NCI-H748 (cell line): ENCODE data around the gene APOBEC3C.
"Not testable (repeated sequence)": the region's sequence is repeated elsewhere in the genome, so short reads cannot be mapped to it uniquely, and the experiment has no call there.

ENCODE experiments used
- DNase-seq: peaks from one replicate; lab custom pipeline; 2025; ENCODE audit not compliant: unreplicated experiment; lab: John Stamatoyannopoulos, UW

APOBEC3C gene

DNA sequence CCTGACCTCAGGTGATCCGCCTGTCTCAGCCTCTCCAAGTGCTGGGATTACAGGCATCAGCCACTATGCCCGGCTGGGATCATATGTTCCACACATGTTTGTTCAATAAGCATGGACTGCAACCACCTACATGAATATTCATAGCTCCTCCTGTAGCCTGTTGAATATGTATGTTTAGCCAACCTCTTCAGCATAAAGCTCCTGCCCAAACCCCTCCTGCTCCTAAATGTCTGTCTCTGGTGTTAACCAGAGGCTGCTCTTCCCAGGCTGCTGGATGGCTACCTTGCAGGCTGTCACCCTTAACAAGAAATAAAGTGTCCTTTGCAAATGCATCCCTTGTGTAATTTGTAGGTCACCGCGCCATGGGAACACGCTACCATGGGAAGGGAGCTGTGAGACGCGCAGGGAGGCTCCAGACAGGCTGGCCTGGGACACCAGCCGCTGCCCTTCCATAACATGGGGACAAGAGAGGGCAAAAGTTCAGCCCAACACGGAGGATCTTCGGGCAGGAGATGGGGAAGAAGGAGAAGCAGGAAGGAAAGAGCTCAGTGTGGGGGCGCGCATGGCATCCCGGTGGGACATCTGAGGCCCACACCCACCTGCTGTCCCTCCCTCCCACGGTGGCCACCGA is 6.1 kb downstream of the APOBEC3C start:
- not testable (repeated sequence) for DNase-seq

DNA sequence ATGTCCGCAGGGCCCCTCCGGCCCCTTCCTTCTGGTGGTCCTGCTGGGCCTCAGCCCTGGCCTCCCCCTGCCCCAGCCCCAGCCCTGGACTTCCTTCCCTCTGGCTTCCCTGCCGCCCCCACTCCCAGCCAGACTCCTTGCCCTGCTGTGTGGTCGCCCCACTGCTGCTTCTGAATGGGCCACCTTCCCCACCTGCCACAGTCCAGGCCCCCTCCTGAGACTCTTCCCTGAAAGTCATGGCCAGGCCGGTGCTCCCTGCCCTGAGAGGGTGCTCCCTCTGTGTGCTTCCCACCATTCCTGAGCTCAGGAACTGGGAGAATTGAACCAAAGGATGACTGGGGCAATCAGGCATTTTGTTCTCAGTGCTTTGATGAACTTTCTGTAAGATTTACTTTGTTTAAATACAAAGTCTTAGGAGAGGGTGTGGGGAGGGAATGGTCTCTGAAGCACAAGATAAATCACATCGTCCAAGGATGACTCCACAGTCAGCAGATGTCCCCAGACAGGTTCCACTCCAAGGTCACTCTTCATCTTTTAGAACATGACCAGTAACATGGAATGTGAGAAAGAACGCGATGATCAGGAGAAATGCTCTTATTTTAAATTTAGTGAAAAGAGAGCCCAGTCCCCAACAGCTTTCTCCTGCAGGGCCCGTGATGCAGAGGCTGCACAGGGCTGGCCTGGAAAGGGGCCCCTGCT is 7.6 kb downstream of the APOBEC3C start:
- no peak for DNase-seq

- DNase-seq = no peak
These were observed 10.7 kb downstream of the APOBEC3C start for GRCh38 chr22:39024519-39025308.

- no peak for DNase-seq
These were observed 12.6 kb downstream of the APOBEC3C start for GRCh38 chr22:39026509-39027150.

- DNase-seq = no peak
These were observed 13.7 kb downstream of the APOBEC3C start for GRCh38 chr22:39027717-39028116.

GRCh38 chr22:39028281-39028680 is 14.2 kb downstream of the APOBEC3C start:
- no peak for DNase-seq

GRCh38 chr22:39029227-39029626 is 15.2 kb downstream of the APOBEC3C start:
- DNase-seq = no peak

DNA sequence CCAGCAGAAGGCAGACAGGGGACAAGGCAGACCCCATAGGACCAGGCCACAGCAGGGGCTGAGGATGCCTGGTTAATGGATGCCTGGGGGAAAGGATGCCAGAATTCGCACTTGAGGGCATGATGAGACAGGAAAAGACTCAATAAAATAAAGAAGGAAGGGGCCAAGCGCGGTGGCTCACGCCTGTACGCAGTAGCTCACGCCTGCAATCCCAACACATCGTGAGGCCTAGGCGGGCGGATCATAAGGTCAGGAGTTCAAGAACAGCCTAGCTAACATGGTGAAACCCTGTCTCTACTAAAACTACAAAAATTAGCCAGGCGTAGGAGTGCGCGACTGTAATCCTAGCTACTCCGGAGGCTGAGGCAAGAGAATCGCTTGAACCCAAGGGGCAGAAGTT is 16.6 kb downstream of the APOBEC3C start:
- no peak for DNase-seq

DNA sequence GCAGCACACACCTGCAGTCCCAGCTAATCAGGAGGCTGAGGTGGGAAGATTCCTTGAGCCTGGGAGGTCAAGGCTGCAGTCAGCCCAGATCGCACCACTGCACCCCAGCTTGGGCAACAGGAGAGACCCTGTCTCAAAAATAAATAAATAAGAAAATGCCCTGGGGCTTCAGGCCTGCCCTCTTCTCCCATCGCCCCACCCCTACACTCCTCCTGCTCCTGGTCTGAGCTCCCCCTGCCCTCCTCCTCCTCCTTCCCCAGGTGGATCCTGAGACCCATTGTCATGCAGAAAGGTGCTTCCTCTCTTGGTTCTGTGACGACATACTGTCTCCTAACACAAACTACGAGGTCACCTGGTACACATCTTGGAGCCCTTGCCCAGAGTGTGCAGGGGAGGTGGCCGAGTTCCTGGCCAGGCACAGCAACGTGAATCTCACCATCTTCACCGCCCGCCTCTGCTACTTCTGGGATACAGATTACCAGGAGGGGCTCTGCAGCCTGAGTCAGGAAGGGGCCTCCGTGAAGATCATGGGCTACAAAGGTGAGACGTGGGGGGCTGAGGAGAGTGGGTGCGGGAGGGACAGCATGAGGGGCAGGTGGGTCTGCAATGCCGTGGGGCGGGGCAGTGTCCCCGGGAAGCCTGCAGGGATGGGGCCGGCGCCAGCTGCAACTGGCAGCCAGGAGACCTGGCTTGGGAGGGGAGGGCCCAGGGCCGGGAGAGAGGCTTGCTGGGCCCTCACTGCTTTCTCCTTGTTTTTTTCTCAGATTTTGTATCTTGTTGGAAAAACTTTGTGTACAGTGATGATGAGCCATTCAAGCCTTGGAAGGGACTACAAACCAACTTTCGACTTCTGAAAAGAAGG is 17.6 kb downstream of the APOBEC3C start:
- DNase-seq = not testable (repeated sequence)

DNA sequence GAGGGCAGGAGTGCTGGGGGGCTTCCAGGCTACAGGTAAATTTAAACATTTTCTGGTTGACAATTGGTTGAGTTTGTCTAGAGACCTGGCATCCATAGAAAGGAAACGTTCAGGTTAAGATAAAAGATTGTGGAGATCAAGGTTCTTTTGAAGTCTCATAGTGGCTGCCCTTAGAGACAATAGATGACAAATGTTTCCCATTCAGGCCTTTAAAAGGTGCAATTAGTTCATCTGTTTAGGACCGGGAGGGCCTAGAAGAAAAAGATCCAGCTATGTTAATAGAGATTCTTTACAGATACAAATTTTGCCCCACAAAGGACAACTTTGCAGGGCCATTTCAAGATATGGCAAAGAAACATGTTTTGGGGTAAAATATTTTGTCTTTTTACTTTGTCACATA is 23.0 kb downstream of the APOBEC3C start:
- DNase-seq = not testable (repeated sequence)

DNA sequence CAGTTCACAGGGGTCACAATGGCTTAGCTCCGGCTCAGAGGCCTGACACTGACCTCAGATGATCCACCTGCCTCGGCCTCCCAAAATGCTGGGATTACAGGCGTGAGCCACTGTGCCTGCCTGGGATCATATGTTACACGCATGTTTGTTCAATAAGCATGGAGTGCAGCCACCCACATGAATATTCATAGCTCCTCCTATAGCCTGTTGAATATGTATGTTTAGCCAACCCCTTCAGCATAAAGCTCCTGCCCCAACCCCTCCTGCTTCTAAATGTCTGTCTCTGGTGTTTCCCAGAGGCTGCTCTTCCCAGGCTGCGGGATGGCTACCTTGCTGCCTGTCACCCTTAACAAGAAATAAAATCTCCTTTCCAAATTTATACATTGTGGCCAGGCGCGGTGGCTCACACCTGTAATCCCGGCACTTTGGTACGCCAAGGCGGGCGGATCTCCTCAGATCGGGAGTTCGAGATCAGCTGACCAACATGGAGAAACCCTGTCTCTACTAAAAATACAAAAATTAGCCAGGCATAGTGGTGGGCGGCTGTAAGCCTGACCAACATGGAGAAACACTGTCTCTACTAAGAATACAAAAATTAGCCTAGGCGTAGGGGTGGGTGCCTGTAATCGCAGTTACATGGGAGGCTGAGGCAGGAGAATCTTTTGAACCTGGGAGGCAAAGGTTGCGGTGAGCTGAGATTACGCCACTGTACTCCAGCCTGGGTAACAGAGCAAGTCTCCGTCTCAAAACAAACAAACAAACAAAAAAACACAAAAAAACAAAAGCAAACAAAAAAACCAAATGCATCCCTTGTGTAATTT is 25.5 kb downstream of the APOBEC3C start:
- no peak for DNase-seq

DNA sequence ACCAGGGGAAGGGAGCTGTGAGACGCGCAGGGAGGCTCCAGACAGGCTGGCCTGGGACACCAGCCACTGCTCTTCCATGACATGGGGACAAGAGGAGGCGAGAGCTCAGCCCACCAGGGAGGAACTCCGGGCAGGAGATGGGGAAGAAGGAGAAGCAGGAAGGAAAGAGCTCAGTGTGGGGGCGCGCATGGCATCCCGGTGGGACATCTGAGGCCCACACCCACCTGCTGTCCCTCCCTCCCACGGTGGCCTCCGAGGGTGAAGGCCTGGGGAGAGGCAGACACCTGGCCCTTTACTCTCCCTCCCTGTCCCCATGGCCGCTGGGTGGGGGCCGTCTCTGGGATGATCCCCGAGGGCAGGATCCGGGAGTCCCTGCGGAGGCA is 26.1 kb downstream of the APOBEC3C start:
- DNase-seq = not testable (repeated sequence)

GRCh38 chr22:39040538-39041296 is 26.7 kb downstream of the APOBEC3C start, which contains the start of gene APOBEC3F:
APOBEC3F (plus strand) TSS chr22:39040864; CDS start chr22:39040961, 97 bp downstream.
- DNase-seq = not testable (repeated sequence)

GRCh38 chr22:39041908-39042307 is 27.9 kb downstream of the APOBEC3C start:
- DNase-seq = no peak

- not testable (repeated sequence) for DNase-seq
These were observed 29.0 kb downstream of the APOBEC3C start for GRCh38 chr22:39043063-39043462.

- DNase-seq = not testable (repeated sequence)
These were observed 31.1 kb downstream of the APOBEC3C start for GRCh38 chr22:39045136-39045535.

DNA sequence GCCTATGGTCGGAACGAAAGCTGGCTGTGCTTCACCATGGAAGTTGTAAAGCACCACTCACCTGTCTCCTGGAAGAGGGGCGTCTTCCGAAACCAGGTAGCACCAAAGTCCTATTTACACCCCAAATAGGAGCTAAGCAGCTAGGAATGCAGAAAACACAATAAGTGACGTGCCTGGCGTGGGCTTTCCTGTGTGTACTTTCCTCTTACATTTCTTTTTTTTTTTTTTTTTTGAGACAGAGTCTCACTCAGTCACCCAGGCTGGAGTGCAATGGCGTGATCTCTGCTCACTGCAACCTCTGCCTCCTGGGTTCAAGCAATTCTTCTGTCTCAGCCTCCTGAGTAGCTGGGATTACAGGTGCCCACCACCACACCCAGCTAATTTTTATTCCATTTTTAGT is 35.4 kb downstream of the APOBEC3C start:
- not testable (repeated sequence) for DNase-seq

- not testable (repeated sequence) for DNase-seq
These were observed 37.9 kb downstream of the APOBEC3C start for GRCh38 chr22:39051844-39052495.
